SH-SY5Y (cell line): ENCODE results near the gene B3GNT5.

Source experiments
- GATA2 ChIP-seq: IDR thresholded peaks from 2 replicates; pipeline ENCODE4 v1.6.1; 2011; ENCODE audit warnings: mild to moderate bottlenecking, low read depth, low read length
- GATA3 ChIP-seq: IDR thresholded peaks from 2 replicates; pipeline ENCODE4 v1.6.1; 2011; ENCODE audit warnings: low read depth, mild to moderate bottlenecking, low read length, moderate library complexity

The B3GNT5 gene

GRCh38 chr3:183249006-183249718, 3.9 kb upstream of the B3GNT5 start:
- no peak for TF ChIP-seq GATA3
- TF ChIP-seq GATA2, result no peak

GRCh38 chr3:183252118-183252782, 803 bp upstream of the B3GNT5 start:
- TF ChIP-seq GATA3 (no peak), GATA2 (no peak)

DNA sequence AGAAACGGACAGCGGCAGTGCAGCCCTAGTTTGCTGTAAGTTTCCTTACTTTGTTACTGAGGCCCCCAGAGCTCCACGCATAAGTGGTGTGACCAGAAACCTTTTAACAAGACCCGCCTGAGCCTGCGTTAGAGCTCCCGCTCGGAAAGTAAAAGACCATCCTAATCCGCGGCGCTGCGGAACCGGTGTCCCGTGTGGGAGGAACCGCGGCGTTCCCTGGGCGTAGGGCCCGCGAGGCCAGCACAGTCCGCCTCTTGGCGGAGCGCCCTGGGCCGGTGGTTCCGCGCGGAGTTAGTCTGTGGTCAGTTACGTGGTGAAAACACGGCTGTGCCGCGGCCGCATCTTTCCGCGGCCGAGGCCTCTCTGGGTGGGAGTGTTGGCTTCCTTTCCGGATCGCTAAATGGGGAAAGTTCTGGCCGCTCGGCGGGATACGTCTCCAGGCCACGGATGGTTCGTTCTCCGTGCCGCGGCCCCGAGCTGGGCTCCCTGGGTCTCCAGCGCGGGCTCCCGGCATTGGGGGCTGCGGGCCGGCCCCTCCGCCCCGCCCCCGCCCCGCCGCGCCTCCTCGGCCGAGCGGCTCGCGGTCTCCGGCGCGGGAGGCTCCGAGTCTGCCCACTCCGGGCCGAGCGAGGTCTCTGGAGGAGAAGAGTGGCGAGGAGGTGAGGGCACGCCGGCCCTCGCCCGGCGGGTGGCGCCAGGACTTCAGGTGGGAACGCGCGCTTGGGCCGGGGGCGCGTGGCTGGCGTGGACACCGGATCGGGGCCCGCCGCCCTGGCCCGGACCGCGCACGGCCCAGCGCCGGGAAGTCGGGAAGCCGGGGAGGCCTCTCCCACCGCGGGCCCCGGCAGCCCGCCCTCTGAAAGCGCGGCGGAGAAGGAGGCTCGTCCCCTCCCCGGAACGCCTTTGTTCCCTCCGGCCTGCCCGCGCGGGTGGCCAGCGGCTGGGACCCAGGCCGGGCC, 754 bp downstream of the B3GNT5 start:
- TF ChIP-seq GATA2, result no peak
- no peak for TF ChIP-seq GATA3

- TF ChIP-seq GATA2 (no peak), GATA3 (no peak)
These were observed 1.7 kb downstream of the B3GNT5 start for GRCh38 chr3:183254487-183255347.

- no peak for TF ChIP-seq GATA2
- TF ChIP-seq GATA3, result no peak
These were observed 2.3 kb downstream of the B3GNT5 start for GRCh38 chr3:183255348-183255730.

DNA sequence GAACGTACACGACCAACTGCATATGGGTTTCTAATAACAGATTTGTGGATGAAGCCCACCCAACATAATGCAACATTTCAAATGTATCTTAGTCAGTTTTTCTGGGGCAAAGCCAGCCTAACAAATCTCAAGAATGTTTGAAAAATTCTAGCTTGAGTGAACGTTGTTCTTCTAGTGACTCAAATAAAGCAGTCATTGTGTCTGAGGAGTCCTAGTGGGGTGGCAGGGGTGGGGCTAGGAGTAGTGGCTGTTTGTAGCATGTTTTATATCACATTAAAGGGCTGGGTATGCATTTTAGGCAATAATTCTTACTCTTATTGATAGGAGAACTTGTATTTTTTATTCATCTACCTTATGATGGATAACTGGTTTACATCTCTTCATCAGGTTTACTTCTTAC, 6.0 kb downstream of the B3GNT5 start:
- TF ChIP-seq GATA3 (no peak), GATA2 (no peak)

GRCh38 chr3:183259621-183260020, 6.6 kb downstream of the B3GNT5 start:
- TF ChIP-seq GATA2 (no peak), GATA3 (no peak)

DNA sequence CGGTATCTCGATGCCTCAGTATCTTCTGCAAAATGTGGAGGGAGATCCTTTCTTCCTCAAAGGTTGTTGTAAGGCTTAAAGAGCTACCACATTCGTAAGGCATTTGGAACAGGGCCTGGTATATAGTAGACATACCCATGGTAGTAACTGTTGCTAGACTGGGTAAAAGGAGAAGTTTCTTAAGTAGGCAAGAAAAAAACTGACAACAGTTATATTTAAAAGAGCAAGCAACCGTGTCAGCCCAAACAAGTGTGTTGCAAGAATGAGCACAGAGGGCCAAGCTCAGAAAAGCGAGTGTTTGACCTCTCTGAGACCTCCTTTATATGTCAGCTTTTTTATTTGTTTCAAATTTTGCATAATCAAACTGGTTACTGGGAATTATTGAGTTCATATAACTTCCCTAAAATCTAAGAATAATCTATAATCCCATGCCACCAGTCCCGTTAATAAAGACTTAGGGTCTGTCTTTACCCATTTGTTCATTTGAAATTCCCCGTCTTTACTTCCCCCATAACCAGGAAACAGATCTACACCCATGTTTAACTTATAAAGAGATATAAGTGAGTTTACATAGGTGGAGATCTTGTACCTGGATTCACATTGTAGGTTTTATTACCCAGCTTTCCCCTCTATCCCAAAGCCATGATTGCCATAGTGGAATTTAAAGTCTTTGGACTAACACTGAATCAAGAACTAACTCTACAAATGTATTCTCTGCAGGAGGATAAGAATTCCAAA, 7.3 kb downstream of the B3GNT5 start:
- TF ChIP-seq GATA3 (no peak), GATA2 (no peak)

- no peak for TF ChIP-seq GATA2
- no peak for TF ChIP-seq GATA3
These were observed 8.2 kb downstream of the B3GNT5 start for GRCh38 chr3:183261151-183261724.

DNA sequence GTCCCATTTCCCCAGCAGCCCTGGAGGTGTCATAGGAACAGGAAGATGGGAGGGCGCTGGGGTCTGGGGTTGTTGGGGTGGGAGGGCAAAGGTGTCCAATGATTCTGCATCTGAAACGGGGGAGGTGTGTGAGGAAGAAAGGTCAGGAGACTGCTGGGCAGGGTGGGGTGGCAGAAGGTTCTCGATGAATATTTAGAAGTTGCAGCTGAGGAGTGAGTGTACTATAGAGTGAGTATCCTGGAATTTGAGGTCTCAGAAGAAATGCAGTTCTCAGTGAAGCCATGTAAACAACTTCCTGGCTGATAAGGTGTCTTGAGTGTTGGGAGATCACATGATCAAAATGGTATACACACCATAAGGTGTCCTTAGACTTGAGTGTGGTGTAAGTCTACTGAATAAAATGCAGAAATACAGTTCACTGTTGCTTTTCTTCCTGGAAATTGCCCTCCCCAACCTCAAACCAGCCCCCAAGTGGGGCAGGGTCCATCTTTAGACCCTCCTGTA, 9.9 kb downstream of the B3GNT5 start:
- TF ChIP-seq GATA2, result no peak
- no peak for TF ChIP-seq GATA3

GRCh38 chr3:183264268-183264667, 11.2 kb downstream of the B3GNT5 start:
- TF ChIP-seq GATA3, result no peak
- TF ChIP-seq GATA2, result no peak

DNA sequence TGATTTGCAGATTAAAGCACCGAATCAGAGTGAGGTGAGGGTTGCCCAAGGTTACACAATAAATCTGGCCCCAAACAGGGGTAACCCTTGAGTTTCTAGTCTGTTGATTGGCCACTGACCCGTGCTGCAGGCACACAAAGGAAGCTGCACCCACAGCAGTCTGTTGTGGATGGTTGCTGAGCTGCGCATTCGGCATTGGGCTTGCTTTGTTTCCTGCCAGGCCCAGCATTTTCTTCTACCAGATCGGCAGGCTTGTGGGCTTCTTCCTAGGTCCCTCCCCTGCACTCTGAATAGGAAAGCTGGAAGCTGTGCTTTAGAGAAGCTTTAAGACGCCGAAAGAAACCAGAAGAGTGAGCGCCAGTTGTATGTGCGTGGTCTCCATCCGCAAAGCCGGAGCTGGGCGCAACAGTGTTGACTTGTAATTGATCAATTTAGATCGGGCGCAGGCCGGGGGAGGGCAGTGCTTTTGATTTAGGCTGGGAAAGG, 12.1 kb downstream of the B3GNT5 start:
- TF ChIP-seq GATA2 (no peak), GATA3 (no peak)

DNA sequence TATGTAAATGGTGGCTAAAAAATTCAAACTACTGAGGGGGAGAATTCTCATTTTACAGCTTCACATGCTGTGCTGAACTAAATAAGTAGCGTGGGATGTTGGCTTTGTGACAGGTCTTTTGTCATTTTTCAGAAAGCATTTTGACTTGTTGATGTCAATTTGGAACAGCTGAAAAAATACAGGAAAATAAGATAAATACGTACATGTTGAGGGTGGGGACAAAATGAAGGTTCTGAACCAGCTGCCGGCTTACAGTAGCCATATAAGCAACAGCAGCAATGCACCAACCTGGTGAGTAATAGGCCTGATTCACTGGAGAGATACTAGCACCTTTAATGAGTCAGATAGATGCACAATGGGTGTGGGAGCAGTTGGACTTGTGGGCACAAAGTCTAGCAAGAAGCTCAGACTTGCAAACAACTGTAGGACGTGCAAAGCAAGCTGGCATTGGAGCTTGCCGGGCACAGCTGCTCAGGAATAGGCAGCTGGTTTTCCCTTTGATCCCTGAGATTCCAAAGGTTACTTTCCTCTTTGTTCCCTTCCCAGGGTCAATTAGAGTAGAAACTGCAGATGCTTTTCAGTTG, 12.9 kb downstream of the B3GNT5 start:
- TF ChIP-seq GATA3 (no peak), GATA2 (no peak)
